HG03520 (cell line): ENCODE results near the gene COX18.

ENCODE experiments used
- ATAC-seq: cut with Tn5 transposase; IDR thresholded peaks from one replicate; pipeline ENCODE4 v1.9.1; 2021; ENCODE audit warnings: mild to moderate bottlenecking, moderate library complexity; ENCODE audit not compliant: unreplicated experiment

COX18 gene

GRCh38 chr4:73069338-73070073 lies at the start of gene COX18:
Gene COX18, minus strand, starts transcription at chr4:73069716. Its CDS starts 67 bp downstream, at chr4:73069649.
- ATAC-seq: peak; percentile 80

- no peak for ATAC-seq
Observed at GRCh38 chr4:73109493-73109892, 40.0 kb upstream of the COX18 start.

GRCh38 chr4:73104695-73105094 lies 35.2 kb upstream of the COX18 start:
- ATAC-seq: no peak

- ATAC-seq: no peak
Observed at GRCh38 chr4:73103799-73104503, 34.4 kb upstream of the COX18 start.

- no peak for ATAC-seq
Observed at GRCh38 chr4:73099143-73099542, 29.6 kb upstream of the COX18 start.

- no peak for ATAC-seq
Observed at GRCh38 chr4:73098713-73099112, 29.2 kb upstream of the COX18 start.

GRCh38 chr4:73098016-73098415 lies 28.5 kb upstream of the COX18 start:
- no peak for ATAC-seq

GRCh38 chr4:73092868-73093267 lies 23.4 kb upstream of the COX18 start:
- ATAC-seq: no peak

- no peak for ATAC-seq
Observed at GRCh38 chr4:73090738-73091137, 21.2 kb upstream of the COX18 start.

GRCh38 chr4:73087871-73088270 lies 18.4 kb upstream of the COX18 start:
- ATAC-seq: no peak

GRCh38 chr4:73086095-73086868 lies 16.8 kb upstream of the COX18 start:
- ATAC-seq: no peak

GRCh38 chr4:73080789-73081188 lies 11.3 kb upstream of the COX18 start:
- ATAC-seq: no peak

GRCh38 chr4:73075832-73076231 lies 6.3 kb upstream of the COX18 start:
- no peak for ATAC-seq

GRCh38 chr4:73070074-73070390 lies 516 bp upstream of the COX18 start:
- ATAC-seq: peak; percentile 9

- peak; percentile 1 for ATAC-seq
Observed at GRCh38 chr4:73068491-73069337, 802 bp downstream of the COX18 start.

- ATAC-seq: no peak
Observed at GRCh38 chr4:73067971-73068394, 1.5 kb downstream of the COX18 start.

GRCh38 chr4:73066928-73067327 lies 2.6 kb downstream of the COX18 start:
- no peak for ATAC-seq

GRCh38 chr4:73066445-73066844 lies 3.1 kb downstream of the COX18 start:
- no peak for ATAC-seq

- ATAC-seq: no peak
Observed at GRCh38 chr4:73064536-73064935, 5.0 kb downstream of the COX18 start.

- ATAC-seq: peak; percentile 76
Observed at GRCh38 chr4:73055241-73055897, 14.1 kb downstream of the COX18 start.
